NOMO-1 (cell line): ENCODE data around the gene SSBP4.

Experiments
- DNase-seq, 2 experiments: peaks; one replicate each; lab custom pipeline; 2025; ENCODE audit not compliant: unreplicated experiment in 2 of 2; lab: John Stamatoyannopoulos, UW

The SSBP4 gene

DNA sequence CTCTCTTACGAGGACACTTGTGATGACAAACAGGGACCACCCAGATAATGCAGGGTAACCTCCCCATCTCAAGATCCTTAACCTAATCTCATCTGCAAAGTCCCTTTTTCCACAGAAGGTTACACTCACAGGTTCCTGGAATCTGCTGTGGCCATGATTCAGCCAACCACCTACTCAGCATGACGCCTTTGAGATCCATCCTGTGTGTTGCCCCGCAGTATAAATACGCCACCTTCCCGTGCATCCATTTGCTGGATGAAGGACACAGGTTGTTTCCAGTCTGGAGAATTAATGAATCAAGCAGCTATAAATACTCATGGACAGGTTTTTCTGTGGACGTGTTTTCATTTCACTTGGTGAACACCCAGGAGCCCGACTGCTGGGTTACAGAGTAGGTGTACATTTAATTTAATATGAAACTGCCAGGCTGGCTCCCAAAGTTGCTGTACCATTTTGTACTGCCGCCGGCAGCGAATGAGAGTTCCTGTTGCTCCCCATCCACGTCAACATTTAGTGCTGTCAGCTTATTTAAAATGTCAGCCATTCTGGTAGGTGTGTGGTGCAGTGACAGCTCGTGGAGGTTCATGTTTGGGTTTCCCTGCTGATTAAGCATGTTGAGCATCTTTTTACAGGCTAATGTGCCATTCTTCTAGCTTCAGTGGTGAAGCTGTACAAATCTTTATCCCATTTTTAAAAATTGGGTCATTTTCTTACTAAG lies 62.5 kb downstream of the SSBP4 start:
- no peak for DNase-seq

DNA sequence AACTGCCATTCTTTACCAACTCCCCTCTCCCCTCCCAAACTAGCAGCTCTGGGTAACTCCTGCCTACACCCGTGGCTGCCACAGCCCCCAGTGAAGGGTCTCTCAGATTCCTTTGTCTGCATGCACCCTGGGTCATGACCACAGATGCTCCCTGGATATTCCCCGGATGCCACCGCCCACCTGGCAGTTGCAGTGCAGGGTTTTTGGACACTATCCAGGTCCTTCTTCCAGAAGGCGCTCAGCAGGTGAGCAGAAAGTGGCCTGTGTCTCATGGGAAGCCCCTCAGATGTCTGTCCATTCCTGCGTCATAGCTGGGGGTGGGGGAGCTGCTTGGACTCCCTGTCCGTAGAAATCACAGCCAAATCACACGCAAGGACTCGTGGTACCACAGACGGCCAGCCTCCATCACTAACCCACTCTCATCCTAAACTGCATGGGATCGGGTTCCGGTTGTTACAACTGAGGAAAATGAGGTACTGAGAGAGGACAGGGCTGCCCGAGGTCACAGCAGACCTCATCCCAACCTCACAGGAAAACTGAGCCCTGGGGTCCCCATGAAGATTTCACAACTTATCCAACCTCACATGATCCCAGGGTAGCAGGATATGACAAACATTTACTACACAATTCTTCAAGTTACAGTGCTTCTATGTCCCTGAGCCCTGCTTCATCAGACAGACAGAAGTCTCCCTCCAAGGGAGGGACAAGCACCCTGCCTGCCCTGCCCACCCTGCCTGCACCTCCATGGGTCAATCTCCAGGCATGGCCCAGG lies 64.1 kb downstream of the SSBP4 start:
- no peak for DNase-seq
